H1 (cell line): ENCODE data around the gene PTX3. TPM values are rescaled to one million over a fixed set of nuclear protein-coding genes. Genes with fewer than 3 reads are reported as not detected.

ENCODE experiments used
- YY1 ChIP-seq: IDR thresholded peaks from 2 replicates; pipeline ENCODE4 v1.6.1; 2011; ENCODE audit warnings: low read depth, mild to moderate bottlenecking, low read length
- polyA plus RNA-seq, 7 experiments: library from polyadenylated mRNA; depleted of rRNA in 3 of 7; stranded (reverse) in 5 of 7; unstranded in 2 of 7; fragments of >200 nt in 5 of 7; fragments of 200-250 nt in 2 of 7; gene quantifications; 1 replicate in 5 of 7; 2 replicates in 1 of 7; 4 replicates in 1 of 7; pipeline versions ENCODE4 v1.2.1 to v1.2.3, GENCODE V29; 2011 to 2013; ENCODE audit warnings: missing spikeins in 2 of 7, mixed read lengths in 2 of 7
- total RNA-seq: library from RNA; stranded (reverse); fragmentation: NEBNext Ultra II Directional; extraction: Animal tissue kit (Norgen Biotek cat#: 25700); gene quantifications from 2 replicates; pipeline ENCODE4 v1.2.1, GENCODE V29; 2021

PTX3 gene
- total and polyA plus RNA-seq, 2 of the 8 experiments (the other 6 are each of a cell fraction or from before 2014, with no cell fraction given): 1.2 to 1.7 TPM

- TF ChIP-seq YY1: no peak
Observed at GRCh38 chr3:157471064-157471463, 34.4 kb downstream of the PTX3 start (continued).
